Thoracic aorta (tissue), 2 donors: Measurements from ENCODE around the gene TWSG1. TPM values are rescaled to one million over a fixed set of nuclear protein-coding genes. Genes with fewer than 3 reads are reported as not detected.

Source experiments
- ATAC-seq: fragments of 150-250 bp; one replicate; pipeline ENCODE4 v1.8.0; 2017; ENCODE audit warnings: low read depth; ENCODE audit not compliant: insufficient number of reproducible peaks, low FRiP score
- DNase-seq: peaks from one replicate; pipeline ENCODE4 v3.0.0-alpha.2; 2020; ENCODE audit warnings: low spot score
- H3K27ac ChIP-seq, 2 donors: fragments of 200-600 bp; sonication (generic); 1 replicate in 1 of 2; 2 replicates in 1 of 2; pipeline ENCODE4 v1.5.1; 2016; ENCODE audit warnings: mild to moderate bottlenecking in 2 of 2, moderate library complexity in 2 of 2
- H3K27me3 ChIP-seq: fragments of 200-600 bp; sonication (generic); replicated peaks from 2 replicates; pipeline ENCODE4 v1.6.0; 2016; ENCODE audit warnings: mild to moderate bottlenecking; ENCODE audit not compliant: insufficient read depth
- H3K36me3 ChIP-seq: fragments of 200-600 bp; sonication (generic); one replicate; pipeline ENCODE4 v1.5.1; 2016
- H3K4me1 ChIP-seq, 2 donors: fragments of 200-600 bp; sonication (generic); 1 replicate in 1 of 2; 2 replicates in 1 of 2; pipeline versions ENCODE4 v1.5.1 to v1.6.0; 2016; ENCODE audit warnings: low read depth in 2 of 2, mild to moderate bottlenecking in 1 of 2; ENCODE audit not compliant: control insufficient read depth in 1 of 2
- H3K4me3 ChIP-seq: fragments of 200-600 bp; sonication (generic); 2 replicates; pipeline ENCODE4 v1.5.1; 2016; ENCODE audit warnings: mild to moderate bottlenecking
- H3K9me3 ChIP-seq: fragments of 200-600 bp; sonication (generic); 2 replicates; pipeline ENCODE4 v1.5.1; 2016
- total RNA-seq, 2 donors: library from RNA; depleted of rRNA; stranded (reverse); fragments of >200 nt; gene quantifications; one replicate each; pipeline versions ENCODE4 v1.1.0 to v1.2.3, GENCODE V29; 2016
- TF ChIP-seq, protein P1 (sequence below): fragments of 200-600 bp; sonication (generic); IDR thresholded peaks from one replicate; pipeline ENCODE4 v1.5.1; 2019; ENCODE audit warnings: antibody characterized with exemption

Gene TWSG1
- total RNA-seq, 2 donors from 2014 or later: 107 to 130 TPM

GRCh38 chr18:9354256-9354655, 19.7 kb downstream of the TWSG1 start:
- DNase-seq (no peak), ATAC-seq (peak; percentile 95)
- TF ChIP-seq, protein P1, sequence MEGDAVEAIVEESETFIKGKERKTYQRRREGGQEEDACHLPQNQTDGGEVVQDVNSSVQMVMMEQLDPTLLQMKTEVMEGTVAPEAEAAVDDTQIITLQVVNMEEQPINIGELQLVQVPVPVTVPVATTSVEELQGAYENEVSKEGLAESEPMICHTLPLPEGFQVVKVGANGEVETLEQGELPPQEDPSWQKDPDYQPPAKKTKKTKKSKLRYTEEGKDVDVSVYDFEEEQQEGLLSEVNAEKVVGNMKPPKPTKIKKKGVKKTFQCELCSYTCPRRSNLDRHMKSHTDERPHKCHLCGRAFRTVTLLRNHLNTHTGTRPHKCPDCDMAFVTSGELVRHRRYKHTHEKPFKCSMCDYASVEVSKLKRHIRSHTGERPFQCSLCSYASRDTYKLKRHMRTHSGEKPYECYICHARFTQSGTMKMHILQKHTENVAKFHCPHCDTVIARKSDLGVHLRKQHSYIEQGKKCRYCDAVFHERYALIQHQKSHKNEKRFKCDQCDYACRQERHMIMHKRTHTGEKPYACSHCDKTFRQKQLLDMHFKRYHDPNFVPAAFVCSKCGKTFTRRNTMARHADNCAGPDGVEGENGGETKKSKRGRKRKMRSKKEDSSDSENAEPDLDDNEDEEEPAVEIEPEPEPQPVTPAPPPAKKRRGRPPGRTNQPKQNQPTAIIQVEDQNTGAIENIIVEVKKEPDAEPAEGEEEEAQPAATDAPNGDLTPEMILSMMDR: no peak
- Histone ChIP-seq H3K36me3 (no peaks in the 10 kb centered on the region), H3K9me3 (no peaks in the 10 kb centered on the region), H3K4me3 (peak overlapping the region; percentile 40), H3K4me1 (peaks cover 15 to 74% of the 10 kb centered on the region in 2 donors), H3K27ac (peak overlapping the region; percentile 71 to 83), H3K27me3 (no peaks in the 10 kb centered on the region)

DNA sequence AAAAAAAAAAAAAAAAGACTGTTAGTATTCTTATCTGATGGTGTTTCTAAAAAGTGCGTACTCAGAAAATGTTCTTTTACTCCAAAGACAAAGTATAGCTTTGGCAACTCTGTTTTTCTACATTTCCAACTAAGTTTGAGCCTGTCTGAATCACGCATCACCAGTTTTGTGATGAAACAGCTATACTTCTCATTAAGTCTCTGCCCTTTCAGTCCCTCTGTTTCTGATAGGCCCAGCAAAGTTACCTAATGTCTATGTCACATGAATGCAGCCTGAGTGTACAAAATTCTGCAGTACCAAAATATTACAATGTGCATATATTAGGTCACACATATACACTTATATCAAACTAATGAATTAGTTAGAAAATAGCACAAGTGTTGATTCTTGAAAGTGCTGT, 22.4 kb downstream of the TWSG1 start:
- ATAC-seq: no peak
- Histone ChIP-seq H3K36me3 (no peaks in the 10 kb centered on the region), H3K9me3 (no peaks in the 10 kb centered on the region), H3K27me3 (no peaks in the 10 kb centered on the region), H3K27ac (peak overlapping the region in 1 of 2 donors; percentile 3), H3K4me3 (no peak overlapping the region), H3K4me1 (peaks cover 37 to 80% of the 10 kb centered on the region in 2 donors)
- TF ChIP-seq, protein P1: no peak
- DNase-seq: no peak

- no peaks in the 10 kb centered on the region for H3K9me3 ChIP-seq
- no peaks in the 10 kb centered on the region for H3K27me3 ChIP-seq
- TF ChIP-seq, protein P1: no peak
- H3K36me3 ChIP-seq: no peaks in the 10 kb centered on the region
- no peak for ATAC-seq
- DNase-seq: no peak
- peaks cover 52 to 77% of the 10 kb centered on the region in 2 donors for H3K4me1 ChIP-seq
- H3K27ac ChIP-seq: peak overlapping the region in 1 of 2 donors; percentile 23
- no peak overlapping the region for H3K4me3 ChIP-seq
Measured at GRCh38 chr18:9359796-9360195, 25.2 kb downstream of the TWSG1 start.

GRCh38 chr18:9361191-9361590, 26.6 kb downstream of the TWSG1 start:
- TF ChIP-seq, protein P1: no peak
- no peak overlapping the region for H3K4me3 ChIP-seq
- no peaks in the 10 kb centered on the region for H3K9me3 ChIP-seq
- H3K4me1 ChIP-seq: peaks cover 54 to 74% of the 10 kb centered on the region in 2 donors
- H3K36me3 ChIP-seq: no peaks in the 10 kb centered on the region
- no peak for DNase-seq
- no peak for ATAC-seq
- H3K27me3 ChIP-seq: no peaks in the 10 kb centered on the region
- peak overlapping the region in 1 of 2 donors; percentile 80 for H3K27ac ChIP-seq

- Histone ChIP-seq H3K4me1 (peaks cover 54 to 66% of the 10 kb centered on the region in 2 donors), H3K27me3 (no peaks in the 10 kb centered on the region), H3K36me3 (peaks cover 4% of the 10 kb centered on the region), H3K9me3 (no peaks in the 10 kb centered on the region), H3K27ac (peak overlapping the region; percentile 2 to 80), H3K4me3 (peak overlapping the region; percentile 56)
- TF ChIP-seq, protein P1: no peak
- ATAC-seq (no peak), DNase-seq (no peak)
Measured at GRCh38 chr18:9362869-9363268, 28.3 kb downstream of the TWSG1 start.
